ENCODE data around the gene SNX14. TPM values are rescaled to one million over a fixed set of nuclear protein-coding genes. Genes with fewer than 3 reads are reported as not detected.

SNX14 gene
- total and polyA plus RNA-seq, 2 of the 13 experiments (the other 11 are each of a cell fraction or from before 2014, with no cell fraction given), result 83.5 to 112 TPM

- TF ChIP-seq, protein P1, sequence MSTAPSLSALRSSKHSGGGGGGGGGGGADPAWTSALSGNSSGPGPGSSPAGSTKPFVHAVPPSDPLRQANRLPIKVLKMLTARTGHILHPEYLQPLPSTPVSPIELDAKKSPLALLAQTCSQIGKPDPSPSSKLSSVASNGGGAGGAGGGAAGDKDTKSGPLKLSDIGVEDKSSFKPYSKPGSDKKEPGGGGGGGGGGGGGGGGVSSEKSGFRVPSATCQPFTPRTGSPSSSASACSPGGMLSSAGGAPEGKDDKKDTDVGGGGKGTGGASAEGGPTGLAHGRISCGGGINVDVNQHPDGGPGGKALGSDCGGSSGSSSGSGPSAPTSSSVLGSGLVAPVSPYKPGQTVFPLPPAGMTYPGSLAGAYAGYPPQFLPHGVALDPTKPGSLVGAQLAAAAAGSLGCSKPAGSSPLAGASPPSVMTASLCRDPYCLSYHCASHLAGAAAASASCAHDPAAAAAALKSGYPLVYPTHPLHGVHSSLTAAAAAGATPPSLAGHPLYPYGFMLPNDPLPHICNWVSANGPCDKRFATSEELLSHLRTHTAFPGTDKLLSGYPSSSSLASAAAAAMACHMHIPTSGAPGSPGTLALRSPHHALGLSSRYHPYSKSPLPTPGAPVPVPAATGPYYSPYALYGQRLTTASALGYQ (CRISPR knock-in tag; IDR thresholded peaks at IDR 0.05), result no peak
- no peak; the same call in none of the 2 replicates for TF ChIP-seq MED1 (CRISPR knock-in tag; IDR thresholded peaks at IDR 0.05)
- peak; percentile 62; the same call in 1 of the 2 replicates for TF ChIP-seq MXD4 (CRISPR knock-in tag; IDR thresholded peaks at IDR 0.05)
- TF ChIP-seq GZF1 (CRISPR knock-in tag; IDR thresholded peaks at IDR 0.05), result no peak
- TF ChIP-seq SNRNP70 (IDR thresholded peaks at IDR 0.05; ENCODE audit: low read depth, low read length), result no peak
- TF ChIP-seq, protein P2, sequence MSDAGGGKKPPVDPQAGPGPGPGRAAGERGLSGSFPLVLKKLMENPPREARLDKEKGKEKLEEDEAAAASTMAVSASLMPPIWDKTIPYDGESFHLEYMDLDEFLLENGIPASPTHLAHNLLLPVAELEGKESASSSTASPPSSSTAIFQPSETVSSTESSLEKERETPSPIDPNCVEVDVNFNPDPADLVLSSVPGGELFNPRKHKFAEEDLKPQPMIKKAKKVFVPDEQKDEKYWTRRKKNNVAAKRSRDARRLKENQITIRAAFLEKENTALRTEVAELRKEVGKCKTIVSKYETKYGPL (CRISPR knock-in tag; IDR thresholded peaks at IDR 0.05), result no peak
- peak; percentile 90 for TF ChIP-seq ARID4A (CRISPR knock-in tag; IDR thresholded peaks at IDR 0.05; ENCODE audit: borderline replicate concordance)
- no peak for TF ChIP-seq NFRKB (IDR thresholded peaks at IDR 0.05)
- peak; percentile 69; the same call in 1 of the 2 replicates for TF ChIP-seq ZNF331 (CRISPR knock-in tag; IDR thresholded peaks at IDR 0.05)
- no peak for TF ChIP-seq KLF6 (CRISPR knock-in tag; IDR thresholded peaks at IDR 0.05)
- TF ChIP-seq, protein P3, sequence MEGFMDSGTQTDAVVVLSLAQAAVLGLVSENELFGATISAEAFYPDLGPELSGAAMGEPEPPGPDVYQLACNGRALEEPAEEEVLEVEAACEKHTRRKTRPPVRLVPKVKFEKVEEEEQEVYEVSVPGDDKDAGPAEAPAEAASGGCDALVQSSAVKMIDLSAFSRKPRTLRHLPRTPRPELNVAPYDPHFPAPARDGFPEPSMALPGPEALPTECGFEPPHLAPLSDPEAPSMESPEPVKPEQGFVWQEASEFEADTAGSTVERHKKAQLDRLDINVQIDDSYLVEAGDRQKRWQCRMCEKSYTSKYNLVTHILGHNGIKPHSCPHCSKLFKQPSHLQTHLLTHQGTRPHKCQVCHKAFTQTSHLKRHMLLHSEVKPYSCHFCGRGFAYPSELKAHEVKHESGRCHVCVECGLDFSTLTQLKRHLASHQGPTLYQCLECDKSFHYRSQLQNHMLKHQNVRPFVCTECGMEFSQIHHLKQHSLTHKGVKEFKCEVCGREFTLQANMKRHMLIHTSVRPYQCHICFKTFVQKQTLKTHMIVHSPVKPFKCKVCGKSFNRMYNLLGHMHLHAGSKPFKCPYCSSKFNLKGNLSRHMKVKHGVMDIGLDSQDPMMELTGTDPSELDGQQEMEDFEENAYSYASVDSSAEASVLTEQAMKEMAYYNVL (CRISPR knock-in tag; IDR thresholded peaks at IDR 0.05; ENCODE audit: borderline replicate concordance), result peak; percentile 86; the same call in 1 of the 2 replicates
- TF ChIP-seq ZNF230 (CRISPR knock-in tag; IDR thresholded peaks at IDR 0.05), result peak; percentile 77; the same call in 1 of the 2 replicates
- peak; percentile 50; the same call in 1 of the 2 replicates for TF ChIP-seq ZNF343 (CRISPR knock-in tag; IDR thresholded peaks at IDR 0.05)
- TF ChIP-seq ZNF224 (CRISPR knock-in tag; IDR thresholded peaks at IDR 0.05), result no peak
- TF ChIP-seq SMAD9 (CRISPR knock-in tag; IDR thresholded peaks at IDR 0.05), result no peak; the same call in 1 of the 2 replicates
- TF ChIP-seq EP300 (IDR thresholded peaks at IDR 0.05; ENCODE audit: low read depth in 2 of 2, low read length in 2 of 2), result 0 out of 4 replicates have a peak, but pooled peaks of 1 of the 2 experiments have one; percentile 9
- peak; percentile 10 for TF ChIP-seq EP300 (CRISPR knock-in tag; IDR thresholded peaks at IDR 0.05; ENCODE audit: borderline replicate concordance)
- TF ChIP-seq ZSCAN5A (CRISPR knock-in tag; IDR thresholded peaks at IDR 0.05; ENCODE audit: borderline replicate concordance), result no peak
- no peak for TF ChIP-seq ZFP36 (IDR thresholded peaks at IDR 0.05; ENCODE audit: borderline replicate concordance, low read depth, low read length, partially characterized antibody)
Measured at GRCh38 chr6:85593438-85594196, at the start of gene SNX14 (continued).

Measured in HepG2 (cell line).